Measurements from ENCODE around the gene LIFR.

LIFR gene

GRCh38 chr5:38537505-38537904 lies 18.9 kb downstream of the LIFR start:
- DNase-seq (ENCODE audit: low spot score): no peak
- TF ChIP-seq CTCF (IDR thresholded peaks at IDR 0.05; ENCODE audit: extremely low read depth, missing control alignments): no peak

- DNase-seq (ENCODE audit: low spot score): no peak
- TF ChIP-seq CTCF (IDR thresholded peaks at IDR 0.05; ENCODE audit: extremely low read depth, missing control alignments): no peak
Measured at GRCh38 chr5:38536968-38537367, 19.5 kb downstream of the LIFR start.

GRCh38 chr5:38535845-38536244 lies 20.6 kb downstream of the LIFR start:
- no peak for TF ChIP-seq CTCF (IDR thresholded peaks at IDR 0.05; ENCODE audit: extremely low read depth, missing control alignments)
- no peak for DNase-seq (ENCODE audit: low spot score)

GRCh38 chr5:38535248-38535750 lies 21.1 kb downstream of the LIFR start:
- no peak for TF ChIP-seq CTCF (IDR thresholded peaks at IDR 0.05; ENCODE audit: extremely low read depth, missing control alignments)
- no peak for DNase-seq (ENCODE audit: low spot score)

GRCh38 chr5:38534156-38534453 lies 22.3 kb downstream of the LIFR start:
- TF ChIP-seq CTCF (IDR thresholded peaks at IDR 0.05; ENCODE audit: extremely low read depth, missing control alignments): no peak
- DNase-seq (ENCODE audit: low spot score): no peak

GRCh38 chr5:38533286-38534155 lies 22.9 kb downstream of the LIFR start:
- no peak for DNase-seq (ENCODE audit: low spot score)
- TF ChIP-seq CTCF (IDR thresholded peaks at IDR 0.05; ENCODE audit: extremely low read depth, missing control alignments): no peak

- TF ChIP-seq CTCF (IDR thresholded peaks at IDR 0.05; ENCODE audit: extremely low read depth, missing control alignments): no peak
- DNase-seq (ENCODE audit: low spot score): no peak
Measured at GRCh38 chr5:38532165-38532669, 24.2 kb downstream of the LIFR start.
